Measurements from ENCODE around the gene OR11A1. TPM values are rescaled to one million over a fixed set of nuclear protein-coding genes. Genes with fewer than 3 reads are reported as not detected.

Gene OR11A1
- total and polyA plus RNA-seq, 2 experiments from 2014 or later, result not detected

DNA sequence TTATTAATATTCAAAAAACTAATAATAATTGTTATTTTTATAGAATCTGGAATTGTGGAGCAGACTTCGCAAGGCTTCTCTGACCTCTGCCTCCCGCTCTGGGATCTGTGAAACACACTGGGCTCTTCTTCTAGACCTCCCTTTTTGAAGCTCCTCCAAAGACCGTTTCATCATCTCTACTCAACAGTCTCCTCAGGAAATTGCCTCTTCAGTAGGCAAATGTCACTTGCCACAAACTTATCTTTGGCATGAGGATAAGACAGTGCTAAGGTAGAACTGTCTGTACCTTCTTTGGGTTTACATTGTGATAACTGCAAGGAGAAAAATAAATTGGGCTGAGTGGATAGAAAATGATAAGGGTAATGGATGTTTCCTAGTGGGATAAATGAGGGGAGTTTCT lies 33.2 kb upstream of the OR11A1 start:
- Histone ChIP-seq H3K4me2 (no peak overlapping the region), H3K9me2 (ENCODE audit: insufficient read depth) (peaks cover 26% of the 10 kb centered on the region), H3F3A (replicated peaks; ENCODE audit: low read depth) (no peaks in the 10 kb centered on the region), H3K27ac (ENCODE audit: low read depth) (no peak overlapping the region), H3K4me1 (ENCODE audit: insufficient read depth) (no peaks in the 10 kb centered on the region), H3K27me3 (ENCODE audit: insufficient read depth) (no peaks in the 10 kb centered on the region), H3K36me3 (ENCODE audit: insufficient read depth) (no peaks in the 10 kb centered on the region), H4K20me1 (replicated peaks; ENCODE audit: insufficient read depth) (no peaks in the 10 kb centered on the region), H2AFZ (no peak overlapping the region), H3K4me3 (no peak overlapping the region), H3K79me2 (replicated peaks; ENCODE audit: insufficient read depth) (no peaks in the 10 kb centered on the region)
- Mint-ChIP-seq H3K36me3 (ENCODE audit: low read depth) (no peaks in the 10 kb centered on the region), H3K9me3 (no peaks in the 10 kb centered on the region), H3K27me3 (ENCODE audit: insufficient read depth, low read depth, poor library complexity) (peaks cover 5% of the 10 kb centered on the region), H3K27ac (no peak overlapping the region), H3K4me3 (no peak overlapping the region), H3K4me1 (peaks cover 5% of the 10 kb centered on the region)
- TF ChIP-seq, protein P1, sequence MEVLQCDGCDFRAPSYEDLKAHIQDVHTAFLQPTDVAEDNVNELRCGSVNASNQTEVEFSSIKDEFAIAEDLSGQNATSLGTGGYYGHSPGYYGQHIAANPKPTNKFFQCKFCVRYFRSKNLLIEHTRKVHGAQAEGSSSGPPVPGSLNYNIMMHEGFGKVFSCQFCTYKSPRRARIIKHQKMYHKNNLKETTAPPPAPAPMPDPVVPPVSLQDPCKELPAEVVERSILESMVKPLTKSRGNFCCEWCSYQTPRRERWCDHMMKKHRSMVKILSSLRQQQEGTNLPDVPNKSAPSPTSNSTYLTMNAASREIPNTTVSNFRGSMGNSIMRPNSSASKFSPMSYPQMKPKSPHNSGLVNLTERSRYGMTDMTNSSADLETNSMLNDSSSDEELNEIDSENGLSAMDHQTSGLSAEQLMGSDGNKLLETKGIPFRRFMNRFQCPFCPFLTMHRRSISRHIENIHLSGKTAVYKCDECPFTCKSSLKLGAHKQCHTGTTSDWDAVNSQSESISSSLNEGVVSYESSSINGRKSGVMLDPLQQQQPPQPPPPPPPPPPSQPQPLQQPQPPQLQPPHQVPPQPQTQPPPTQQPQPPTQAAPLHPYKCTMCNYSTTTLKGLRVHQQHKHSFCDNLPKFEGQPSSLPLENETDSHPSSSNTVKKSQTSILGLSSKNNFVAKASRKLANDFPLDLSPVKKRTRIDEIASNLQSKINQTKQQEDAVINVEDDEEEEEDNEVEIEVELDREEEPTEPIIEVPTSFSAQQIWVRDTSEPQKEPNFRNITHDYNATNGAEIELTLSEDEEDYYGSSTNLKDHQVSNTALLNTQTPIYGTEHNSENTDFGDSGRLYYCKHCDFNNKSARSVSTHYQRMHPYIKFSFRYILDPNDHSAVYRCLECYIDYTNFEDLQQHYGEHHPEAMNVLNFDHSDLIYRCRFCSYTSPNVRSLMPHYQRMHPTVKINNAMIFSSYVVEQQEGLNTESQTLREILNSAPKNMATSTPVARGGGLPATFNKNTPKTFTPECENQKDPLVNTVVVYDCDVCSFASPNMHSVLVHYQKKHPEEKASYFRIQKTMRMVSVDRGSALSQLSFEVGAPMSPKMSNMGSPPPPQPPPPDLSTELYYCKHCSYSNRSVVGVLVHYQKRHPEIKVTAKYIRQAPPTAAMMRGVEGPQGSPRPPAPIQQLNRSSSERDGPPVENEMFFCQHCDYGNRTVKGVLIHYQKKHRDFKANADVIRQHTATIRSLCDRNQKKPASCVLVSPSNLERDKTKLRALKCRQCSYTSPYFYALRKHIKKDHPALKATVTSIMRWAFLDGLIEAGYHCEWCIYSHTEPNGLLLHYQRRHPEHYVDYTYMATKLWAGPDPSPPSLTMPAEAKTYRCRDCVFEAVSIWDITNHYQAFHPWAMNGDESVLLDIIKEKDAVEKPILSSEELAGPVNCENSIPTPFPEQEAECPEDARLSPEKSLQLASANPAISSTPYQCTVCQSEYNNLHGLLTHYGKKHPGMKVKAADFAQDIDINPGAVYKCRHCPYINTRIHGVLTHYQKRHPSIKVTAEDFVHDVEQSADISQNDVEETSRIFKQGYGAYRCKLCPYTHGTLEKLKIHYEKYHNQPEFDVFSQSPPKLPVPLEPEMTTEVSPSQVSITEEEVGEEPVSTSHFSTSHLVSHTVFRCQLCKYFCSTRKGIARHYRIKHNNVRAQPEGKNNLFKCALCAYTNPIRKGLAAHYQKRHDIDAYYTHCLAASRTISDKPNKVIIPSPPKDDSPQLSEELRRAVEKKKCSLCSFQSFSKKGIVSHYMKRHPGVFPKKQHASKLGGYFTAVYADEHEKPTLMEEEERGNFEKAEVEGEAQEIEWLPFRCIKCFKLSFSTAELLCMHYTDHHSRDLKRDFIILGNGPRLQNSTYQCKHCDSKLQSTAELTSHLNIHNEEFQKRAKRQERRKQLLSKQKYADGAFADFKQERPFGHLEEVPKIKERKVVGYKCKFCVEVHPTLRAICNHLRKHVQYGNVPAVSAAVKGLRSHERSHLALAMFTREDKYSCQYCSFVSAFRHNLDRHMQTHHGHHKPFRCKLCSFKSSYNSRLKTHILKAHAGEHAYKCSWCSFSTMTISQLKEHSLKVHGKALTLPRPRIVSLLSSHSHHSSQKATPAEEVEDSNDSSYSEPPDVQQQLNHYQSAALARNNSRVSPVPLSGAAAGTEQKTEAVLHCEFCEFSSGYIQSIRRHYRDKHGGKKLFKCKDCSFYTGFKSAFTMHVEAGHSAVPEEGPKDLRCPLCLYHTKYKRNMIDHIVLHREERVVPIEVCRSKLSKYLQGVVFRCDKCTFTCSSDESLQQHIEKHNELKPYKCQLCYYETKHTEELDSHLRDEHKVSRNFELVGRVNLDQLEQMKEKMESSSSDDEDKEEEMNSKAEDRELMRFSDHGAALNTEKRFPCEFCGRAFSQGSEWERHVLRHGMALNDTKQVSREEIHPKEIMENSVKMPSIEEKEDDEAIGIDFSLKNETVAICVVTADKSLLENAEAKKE (CRISPR knock-in tag; IDR thresholded peaks at IDR 0.05), result no peak
- TF ChIP-seq ETS1 (IDR thresholded peaks at IDR 0.05) (no peak), JUNB (IDR thresholded peaks at IDR 0.05; ENCODE audit: unreplicated experiment) (no peak), EZH2phosphoT487 (IDR thresholded peaks at IDR 0.05; ENCODE audit: unreplicated experiment) (no peak)
- ATAC-seq, result no peak
- no peak for DNase-seq (ENCODE audit: low spot score)

DNA sequence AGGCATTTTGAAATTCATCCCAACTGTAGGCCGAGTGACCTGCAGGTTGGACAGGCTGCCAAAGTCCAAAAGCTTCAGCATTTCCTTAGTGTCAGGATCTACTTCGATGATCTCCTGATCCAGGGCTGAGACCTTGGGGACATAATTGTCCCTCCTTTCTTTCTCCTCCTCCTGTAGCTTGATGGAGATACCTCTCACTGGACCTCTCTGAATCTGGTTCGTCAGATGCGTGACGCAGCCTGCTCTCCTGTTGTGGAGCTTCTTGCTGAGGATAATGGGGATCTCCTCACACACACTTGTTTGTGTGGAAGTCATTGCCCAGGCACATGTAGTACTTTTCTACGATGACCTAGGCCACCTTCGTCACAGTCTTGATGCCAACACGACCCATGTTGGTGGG lies 32.4 kb upstream of the OR11A1 start:
- Histone ChIP-seq H3K27me3 (ENCODE audit: insufficient read depth) (no peaks in the 10 kb centered on the region), H3K9me2 (ENCODE audit: insufficient read depth) (peaks cover 22% of the 10 kb centered on the region), H3K4me1 (ENCODE audit: insufficient read depth) (no peaks in the 10 kb centered on the region), H3K36me3 (ENCODE audit: insufficient read depth) (no peaks in the 10 kb centered on the region), H3K27ac (ENCODE audit: low read depth) (no peak overlapping the region), H2AFZ (no peak overlapping the region), H3F3A (replicated peaks; ENCODE audit: low read depth) (no peaks in the 10 kb centered on the region), H4K20me1 (replicated peaks; ENCODE audit: insufficient read depth) (no peaks in the 10 kb centered on the region), H3K4me2 (no peak overlapping the region), H3K4me3 (no peak overlapping the region), H3K79me2 (replicated peaks; ENCODE audit: insufficient read depth) (no peaks in the 10 kb centered on the region)
- Mint-ChIP-seq H3K36me3 (ENCODE audit: low read depth) (no peaks in the 10 kb centered on the region), H3K4me3 (no peak overlapping the region), H3K9me3 (no peaks in the 10 kb centered on the region), H3K27me3 (ENCODE audit: insufficient read depth, low read depth, poor library complexity) (peaks cover 5% of the 10 kb centered on the region), H3K4me1 (peaks cover 5% of the 10 kb centered on the region), H3K27ac (no peak overlapping the region)
- ATAC-seq, result no peak
- no peak for DNase-seq (ENCODE audit: low spot score)
- no peak for TF ChIP-seq JUNB (IDR thresholded peaks at IDR 0.05; ENCODE audit: unreplicated experiment)
- TF ChIP-seq EZH2 (IDR thresholded peaks at IDR 0.05; ENCODE audit: low read depth, unreplicated experiment), result no peak
- no peak for TF ChIP-seq EZH2phosphoT487 (IDR thresholded peaks at IDR 0.05; ENCODE audit: unreplicated experiment)
- TF ChIP-seq ZNF114 (CRISPR knock-in tag; IDR thresholded peaks at IDR 0.05), result no peak
- no peak for TF ChIP-seq ZNF331 (CRISPR knock-in tag; IDR thresholded peaks at IDR 0.05; ENCODE audit: low read depth)
- TF ChIP-seq POLR2AphosphoS5 (IDR thresholded peaks at IDR 0.05; ENCODE audit: low read depth), result no peak
- TF ChIP-seq ETS1 (IDR thresholded peaks at IDR 0.05), result no peak
- no peak for TF ChIP-seq REST (IDR thresholded peaks at IDR 0.05; ENCODE audit: unreplicated experiment)

All from GM23338 (cell line).